Vagina (tissue), 2 donors: ENCODE data around the gene VWA3A.

Experiments
- POLR2AphosphoS5 ChIP-seq, 2 donors: sonication (generic); formaldehyde crosslinking; IDR thresholded peaks; one replicate each; pipeline ENCODE4 v1.9.0; 2017; ENCODE audit warnings: antibody characterized with exemption in 2 of 2, mild to moderate bottlenecking in 2 of 2, low read depth in 1 of 2; ENCODE audit not compliant: insufficient read depth in 1 of 2
- TF ChIP-seq, protein P1 (sequence below), 3 experiments: fragments of 450-650 bp in 2 of 3; fragments of 200-600 bp in 1 of 3; sonication (generic) in 1 of 3; IDR thresholded peaks; one replicate each; pipeline ENCODE4 v1.5.1; 2017 to 2019; ENCODE audit warnings: antibody characterized with exemption in 3 of 3, mild to moderate bottlenecking in 2 of 3, moderate library complexity in 2 of 3

DNA sequence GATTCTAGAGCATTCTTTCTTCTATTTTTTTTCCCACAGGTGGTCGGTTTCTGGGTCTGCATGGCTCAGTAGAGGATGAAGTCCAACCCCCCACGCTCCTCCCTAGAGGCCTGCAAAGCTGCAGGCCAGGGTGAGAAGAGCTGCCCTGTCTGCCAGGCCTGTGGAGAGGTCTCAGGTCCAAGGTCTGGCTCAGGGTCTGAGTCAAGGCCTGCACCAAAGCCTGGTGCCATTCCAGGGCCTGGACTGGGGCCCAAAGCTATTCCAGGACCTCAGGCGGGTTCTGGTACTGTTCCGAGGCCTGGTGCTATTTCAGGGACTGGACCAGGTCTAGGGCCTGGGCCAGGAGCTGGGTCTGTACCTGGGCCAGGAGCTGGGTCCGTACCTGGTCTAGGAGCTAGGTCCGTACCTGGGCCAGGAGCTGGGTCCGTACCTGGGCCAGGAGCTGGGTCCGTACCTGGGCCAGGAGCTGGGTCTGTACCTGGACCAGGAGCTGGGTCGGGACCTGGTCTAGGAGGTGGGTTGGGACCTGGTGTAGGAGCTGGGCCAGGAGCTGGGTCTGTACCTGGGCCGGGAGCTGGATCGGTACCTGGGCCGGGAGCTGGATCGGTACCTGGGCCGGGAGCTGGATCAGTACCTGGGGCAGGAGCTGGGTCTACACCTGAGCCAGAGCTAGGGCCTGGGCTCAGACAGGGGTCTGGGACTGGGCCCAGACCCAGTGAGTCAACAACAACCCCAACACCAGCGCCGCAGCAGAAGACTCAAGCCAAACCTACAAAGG lies 73.4 kb downstream of the VWA3A start:
- TF ChIP-seq, protein P1, sequence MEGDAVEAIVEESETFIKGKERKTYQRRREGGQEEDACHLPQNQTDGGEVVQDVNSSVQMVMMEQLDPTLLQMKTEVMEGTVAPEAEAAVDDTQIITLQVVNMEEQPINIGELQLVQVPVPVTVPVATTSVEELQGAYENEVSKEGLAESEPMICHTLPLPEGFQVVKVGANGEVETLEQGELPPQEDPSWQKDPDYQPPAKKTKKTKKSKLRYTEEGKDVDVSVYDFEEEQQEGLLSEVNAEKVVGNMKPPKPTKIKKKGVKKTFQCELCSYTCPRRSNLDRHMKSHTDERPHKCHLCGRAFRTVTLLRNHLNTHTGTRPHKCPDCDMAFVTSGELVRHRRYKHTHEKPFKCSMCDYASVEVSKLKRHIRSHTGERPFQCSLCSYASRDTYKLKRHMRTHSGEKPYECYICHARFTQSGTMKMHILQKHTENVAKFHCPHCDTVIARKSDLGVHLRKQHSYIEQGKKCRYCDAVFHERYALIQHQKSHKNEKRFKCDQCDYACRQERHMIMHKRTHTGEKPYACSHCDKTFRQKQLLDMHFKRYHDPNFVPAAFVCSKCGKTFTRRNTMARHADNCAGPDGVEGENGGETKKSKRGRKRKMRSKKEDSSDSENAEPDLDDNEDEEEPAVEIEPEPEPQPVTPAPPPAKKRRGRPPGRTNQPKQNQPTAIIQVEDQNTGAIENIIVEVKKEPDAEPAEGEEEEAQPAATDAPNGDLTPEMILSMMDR (IDR thresholded peaks at IDR 0.05), result no peak
- no peak for TF ChIP-seq POLR2AphosphoS5 (IDR thresholded peaks at IDR 0.05; ENCODE audit: insufficient read depth in 1 of 2, low read depth in 1 of 2)
